ENCODE data around the gene DHX8.

The DHX8 gene

DNA sequence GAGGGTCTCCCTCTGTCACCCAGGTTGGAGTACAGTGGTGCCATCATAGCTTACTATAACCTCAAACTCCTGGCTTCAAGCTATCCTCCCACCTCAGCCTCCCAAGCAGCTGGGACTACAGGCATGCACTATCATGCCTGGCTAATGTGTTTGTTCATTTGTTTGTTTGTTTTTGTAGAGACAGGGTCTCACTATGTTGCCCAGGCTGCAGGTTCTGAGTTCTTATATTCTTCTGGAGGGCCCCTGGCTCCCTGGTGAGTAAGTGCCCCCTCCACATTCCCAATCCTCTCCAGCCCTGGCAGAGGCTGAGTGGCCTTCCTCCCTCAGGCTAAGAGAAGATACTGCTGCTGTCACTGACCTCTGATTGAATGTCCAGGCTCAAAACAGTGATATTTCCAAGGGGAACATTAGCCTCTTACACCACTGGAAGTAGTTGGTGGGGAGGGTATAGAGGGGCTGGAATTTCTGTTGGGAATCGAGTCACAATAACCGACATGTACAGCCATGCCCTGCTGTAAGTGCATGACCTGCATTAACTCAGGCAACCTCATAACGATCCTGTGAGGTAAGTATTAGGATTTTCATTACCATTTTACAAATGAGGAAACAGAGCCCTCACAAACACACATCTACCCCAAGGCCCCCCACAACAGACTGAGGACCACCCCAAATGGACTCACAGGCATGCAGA is 65.1 kb downstream of the DHX8 start:
- no peak for DNase-seq

DNA sequence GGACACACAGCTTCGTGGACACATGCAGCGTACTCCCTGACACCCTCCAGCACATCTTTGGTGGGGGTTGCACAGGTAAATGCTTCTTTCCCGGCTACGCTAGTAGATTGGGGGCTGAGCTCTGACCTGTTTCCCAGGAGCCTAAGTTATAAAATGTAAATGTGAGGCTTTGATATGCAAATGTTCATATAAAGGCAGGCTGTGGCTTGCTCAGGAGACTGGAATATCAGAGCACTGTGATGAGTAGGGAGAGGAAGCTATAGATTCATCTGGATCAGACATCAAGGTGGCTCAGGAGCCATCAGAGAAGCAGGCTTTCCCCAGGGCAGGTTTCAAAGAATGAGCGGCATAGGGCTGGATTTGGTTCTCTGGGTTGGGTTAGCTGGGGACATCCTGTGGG is 65.7 kb downstream of the DHX8 start:
- DNase-seq: no peak

DNA sequence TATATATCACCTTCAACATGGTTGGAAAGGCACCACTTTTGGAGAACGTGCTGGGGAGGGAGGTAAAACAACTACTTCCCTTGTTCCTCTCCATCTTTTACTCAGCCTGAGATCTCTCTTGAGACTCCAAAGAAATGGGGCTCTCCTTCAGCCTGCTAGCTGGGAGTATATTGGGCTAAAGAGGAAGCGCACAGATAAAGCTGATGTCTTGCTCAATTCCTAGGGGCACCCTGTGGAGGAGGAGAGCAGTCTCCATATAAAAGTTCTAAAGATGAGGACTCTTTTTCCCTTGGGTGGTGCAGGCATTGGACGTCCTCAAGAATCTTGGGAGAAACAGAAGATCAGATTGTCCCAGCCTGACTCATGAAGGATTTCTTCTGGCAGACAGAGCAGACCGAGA is 67.0 kb downstream of the DHX8 start:
- no peak for DNase-seq

DNA sequence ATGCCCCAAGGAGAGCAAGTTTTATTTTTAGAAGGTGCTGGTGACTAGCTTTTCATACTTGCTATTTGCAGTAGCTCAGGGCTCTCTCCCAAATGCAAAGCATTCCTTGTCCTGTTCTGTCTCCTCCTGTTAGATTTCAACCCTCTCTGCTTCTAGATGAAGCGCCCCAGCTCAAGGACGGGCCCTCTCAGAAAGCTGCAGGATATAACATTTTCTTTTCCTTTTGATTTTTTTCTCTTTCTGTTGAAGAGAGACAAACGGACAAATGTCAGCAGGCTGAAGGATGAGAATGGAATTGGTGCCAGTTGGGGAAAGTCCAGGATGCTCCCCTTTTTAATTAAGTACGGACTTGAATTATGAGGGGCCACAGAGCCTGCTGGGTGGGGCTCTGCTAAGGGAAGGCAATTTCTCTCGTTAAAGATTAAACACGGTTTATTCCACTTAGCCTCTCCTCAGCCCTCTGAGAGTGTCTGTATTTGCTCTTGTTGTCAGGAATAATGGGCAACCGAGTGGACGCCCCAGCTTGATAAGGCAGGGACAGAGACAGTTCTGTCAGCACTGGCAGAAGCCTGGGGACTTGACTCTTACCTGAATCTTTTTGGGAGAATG is 68.6 kb downstream of the DHX8 start:
- DNase-seq: no peak

DNA sequence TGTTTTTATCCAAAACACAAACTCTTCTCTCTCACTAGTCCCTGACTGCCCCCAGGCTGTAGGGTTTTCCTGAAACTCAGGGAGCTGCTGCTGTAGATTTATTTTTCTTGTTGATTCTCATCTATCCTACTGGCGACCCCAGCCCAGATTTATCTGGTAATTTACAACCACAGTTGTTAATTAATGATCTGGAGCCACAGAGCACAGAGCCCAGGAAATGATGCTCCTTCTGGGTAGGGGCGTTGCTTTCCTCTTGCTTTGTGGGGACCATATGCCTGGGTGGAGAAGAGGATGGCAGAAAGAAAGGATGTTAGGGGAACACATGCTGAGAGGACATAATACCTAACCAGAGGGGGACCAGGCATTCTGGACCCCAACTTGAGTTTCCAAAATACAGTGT is 69.8 kb downstream of the DHX8 start:
- no peak for DNase-seq

DNA sequence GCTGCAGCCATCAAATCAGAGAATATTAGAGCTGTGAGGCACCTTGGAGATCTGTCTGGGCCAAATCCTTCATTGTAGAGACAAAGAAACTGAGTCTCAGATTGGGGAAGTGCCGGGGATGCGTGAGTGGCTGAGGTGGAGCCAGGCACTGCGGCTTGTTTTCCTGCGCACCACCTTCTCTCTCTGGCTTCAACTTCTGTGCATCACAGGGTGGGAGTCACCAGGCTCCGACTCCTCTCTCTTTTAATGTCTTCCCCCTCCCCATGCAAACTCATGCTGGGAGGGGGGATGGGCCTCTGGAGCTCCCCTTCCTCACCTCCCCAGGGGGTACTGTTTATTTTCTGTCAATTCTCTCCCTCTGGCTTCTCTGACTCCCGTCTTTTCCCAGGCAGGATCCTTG is 71.1 kb downstream of the DHX8 start:
- DNase-seq: no peak

DNA sequence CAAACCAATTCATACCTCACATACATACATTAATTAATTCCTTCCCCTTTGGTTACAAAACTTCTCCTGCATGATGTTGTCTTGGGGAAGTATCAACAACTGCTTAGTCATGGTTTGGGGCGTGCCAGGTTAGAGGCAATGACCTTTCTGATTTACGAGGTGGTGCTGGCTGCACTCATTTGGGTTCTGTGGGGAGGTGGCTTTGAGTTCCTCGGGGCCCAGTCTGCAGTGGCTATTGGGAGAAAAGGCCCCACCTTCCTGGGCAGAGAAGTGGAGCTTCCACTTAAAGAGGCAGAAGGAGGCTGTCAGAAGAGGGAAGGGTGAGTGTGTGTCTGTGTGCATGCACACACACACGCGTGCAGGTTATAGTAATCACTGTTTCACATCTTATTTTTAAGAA is 72.5 kb downstream of the DHX8 start:
- peak; percentile 77 for DNase-seq

DNA sequence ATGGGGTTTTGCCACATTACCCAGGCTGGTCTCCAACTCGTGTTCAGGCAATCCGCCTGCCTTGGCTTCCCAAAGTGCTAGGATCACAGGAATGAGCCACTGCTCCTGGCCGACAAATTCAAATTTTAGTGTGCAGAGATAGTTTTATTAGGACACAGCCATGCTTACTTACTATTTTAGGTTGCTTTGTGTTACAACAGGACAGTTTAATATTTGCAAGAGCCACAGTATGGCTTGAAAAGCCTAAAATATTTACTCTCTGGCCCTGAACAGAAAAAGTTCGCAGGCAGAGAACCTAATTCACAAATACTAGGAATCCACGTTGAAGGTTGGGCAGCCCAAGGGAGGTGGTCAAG is 75.0 kb downstream of the DHX8 start:
- no peak for DNase-seq

DNA sequence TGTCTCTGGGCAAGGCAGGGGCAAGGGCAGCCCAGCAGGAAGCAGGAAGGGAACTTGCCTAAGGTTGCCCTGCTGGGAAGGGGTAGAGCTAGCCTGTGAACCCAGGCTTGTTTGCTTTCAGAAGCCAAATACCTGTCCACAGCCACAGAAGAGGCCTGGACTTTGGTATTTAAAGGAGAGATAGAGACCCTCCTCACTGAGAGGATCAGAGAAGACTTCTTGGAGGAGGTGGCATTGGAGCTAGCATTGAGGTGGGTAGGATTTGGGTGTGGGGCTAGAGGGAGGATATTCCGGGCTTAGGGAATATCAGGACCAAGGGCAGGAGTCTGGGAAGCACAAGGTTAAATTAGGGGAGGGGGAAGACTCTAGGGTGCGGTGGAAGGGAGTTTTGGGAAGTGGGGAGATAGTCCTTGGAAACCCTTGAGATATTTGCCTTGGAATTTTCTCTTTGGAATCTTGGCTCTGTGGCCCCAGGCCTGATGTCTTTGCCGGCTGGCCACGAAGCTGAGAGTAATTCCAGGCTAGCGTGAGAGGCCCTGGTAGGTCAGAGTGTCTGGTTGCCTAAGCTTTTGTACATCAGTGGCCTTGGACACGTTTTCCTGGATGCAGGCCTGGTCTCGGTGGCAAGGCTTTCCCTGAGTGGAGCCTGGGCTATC is 75.5 kb downstream of the DHX8 start:
- no peak for DNase-seq

DNA sequence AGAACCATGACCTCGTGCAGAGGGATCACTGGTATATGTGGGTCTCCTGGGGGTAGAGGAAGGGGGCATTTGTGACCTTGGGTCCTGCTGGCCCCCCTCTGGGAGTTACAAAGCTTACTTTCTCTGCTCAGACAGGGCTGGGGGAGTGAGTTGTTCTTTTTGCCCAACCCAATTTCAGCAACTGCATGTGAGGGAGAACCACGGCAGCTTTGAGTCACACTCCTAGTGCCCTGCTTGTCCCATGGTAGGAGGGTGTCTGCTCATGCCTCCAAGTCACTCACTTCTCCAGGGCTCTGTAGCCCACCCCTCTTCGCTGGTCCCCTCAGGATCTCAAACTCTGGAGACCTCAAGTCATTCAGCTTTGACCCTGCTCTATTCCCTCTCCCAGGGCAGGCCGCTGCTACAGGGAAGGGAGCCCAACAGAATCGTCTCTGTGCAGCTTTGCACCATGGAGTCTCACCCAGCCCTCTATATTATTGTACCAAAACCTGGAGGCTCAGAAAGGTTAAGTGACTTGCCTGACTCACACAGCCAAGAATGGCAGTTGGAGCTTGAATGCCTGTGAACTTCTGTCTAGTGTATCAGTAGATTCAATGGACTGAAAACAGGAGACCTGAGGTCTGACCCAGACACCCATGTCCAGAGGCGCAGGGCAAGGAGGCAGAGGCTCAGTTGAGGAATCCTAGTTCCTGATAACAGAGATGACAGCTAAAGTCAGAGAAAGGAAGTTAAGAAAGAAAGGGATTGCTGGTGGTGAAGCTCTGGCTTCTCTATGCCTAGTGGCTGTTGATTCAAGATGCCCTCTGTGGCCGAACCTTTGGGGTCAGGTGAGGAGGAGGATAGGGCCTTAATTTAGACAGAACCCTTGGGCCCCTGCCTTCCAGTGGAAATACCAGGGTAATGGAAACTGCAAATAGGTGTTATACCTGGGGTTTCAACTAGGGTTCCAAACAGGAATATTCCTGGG is 77.0 kb downstream of the DHX8 start:
- no peak for DNase-seq

DNA sequence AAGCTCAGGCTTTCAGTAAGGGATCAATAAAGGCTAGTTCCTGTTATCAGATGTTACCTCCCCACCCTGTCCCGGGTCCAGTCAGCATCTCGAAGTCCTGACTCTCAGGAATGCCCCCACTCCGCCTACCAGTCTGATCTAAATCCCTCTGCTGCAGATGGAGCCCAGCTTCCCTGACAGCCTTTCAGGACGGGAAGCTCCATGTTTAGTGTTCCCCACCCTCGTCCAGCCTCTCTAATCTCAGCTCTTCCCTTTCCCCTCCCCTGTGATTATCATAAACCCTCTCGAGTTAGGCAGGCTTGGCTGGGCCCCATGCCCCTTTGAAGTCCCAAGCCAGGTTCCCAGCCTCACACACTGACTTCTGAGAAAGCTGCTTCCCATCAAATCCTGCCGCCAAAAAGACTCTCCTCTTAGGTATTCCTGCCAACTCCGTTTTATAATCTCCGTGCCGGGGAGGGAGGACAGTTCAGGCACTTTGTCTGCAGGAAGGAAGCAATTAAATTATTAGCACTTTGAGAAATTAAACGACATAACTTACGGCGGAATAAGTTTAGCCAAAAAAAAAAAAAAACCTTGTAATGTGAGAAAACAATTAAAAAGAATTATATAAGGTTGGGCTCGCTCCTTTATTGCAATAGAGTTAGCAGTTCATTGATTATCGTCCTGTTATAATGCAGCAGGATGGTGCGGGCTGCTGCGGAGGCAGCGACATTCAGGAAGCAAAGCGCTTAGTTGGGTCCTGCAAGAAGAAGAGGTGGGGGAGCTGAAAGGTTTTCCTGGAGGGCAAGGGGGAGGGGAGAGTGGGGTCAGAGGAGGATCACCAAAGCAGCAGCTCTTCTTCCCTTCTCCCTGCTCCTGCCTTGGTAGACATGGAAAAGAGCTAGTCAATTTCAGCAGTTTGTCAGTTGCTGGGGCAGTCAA is 79.2 kb downstream of the DHX8 start:
- DNase-seq: no peak

DNA sequence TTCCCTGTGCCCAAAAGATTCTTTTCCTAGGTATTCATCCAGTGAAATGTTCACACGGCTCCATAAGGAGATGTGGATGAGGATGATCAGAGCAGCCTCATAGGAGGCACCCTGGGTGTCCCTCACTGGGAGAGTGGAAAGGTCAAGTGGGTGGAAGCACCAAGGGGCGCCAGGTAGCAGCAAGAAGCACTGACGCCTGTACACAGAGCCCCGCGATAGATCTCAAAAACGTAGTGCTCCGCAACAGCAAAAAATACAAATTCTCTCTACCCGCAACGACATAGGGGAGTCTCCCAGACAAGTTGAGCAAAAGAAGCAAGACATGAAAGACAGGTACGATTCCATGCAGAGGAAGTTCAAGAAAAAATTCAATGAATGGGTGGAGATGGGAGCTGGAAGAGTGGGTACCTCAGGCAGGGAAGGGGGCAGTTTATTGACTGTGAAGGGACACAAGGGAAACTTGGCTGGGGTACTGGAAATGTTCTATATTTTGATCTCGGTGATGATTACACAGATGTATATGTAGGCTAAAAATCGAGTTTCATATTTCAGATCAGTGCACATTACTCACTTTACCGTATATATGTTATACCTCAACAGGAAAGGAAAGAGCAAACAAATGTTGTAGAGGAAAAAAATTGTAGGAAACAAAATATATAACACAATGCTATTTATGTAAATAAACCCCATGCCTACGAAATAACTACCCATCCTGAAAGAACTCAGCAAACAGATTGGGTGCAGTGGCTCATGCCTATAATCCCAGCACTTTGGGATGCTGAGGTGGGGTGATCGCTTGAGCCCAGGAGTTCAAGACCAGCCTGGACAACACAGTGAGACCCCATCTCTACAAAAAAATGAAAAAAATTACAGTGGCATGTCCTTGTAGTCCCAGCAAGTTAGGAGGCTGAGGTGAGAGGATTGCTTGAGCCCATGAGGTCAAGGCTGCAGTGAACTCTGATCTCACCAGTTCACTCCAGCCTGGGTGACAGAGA is 80.1 kb downstream of the DHX8 start:
- DNase-seq: no peak

DNA sequence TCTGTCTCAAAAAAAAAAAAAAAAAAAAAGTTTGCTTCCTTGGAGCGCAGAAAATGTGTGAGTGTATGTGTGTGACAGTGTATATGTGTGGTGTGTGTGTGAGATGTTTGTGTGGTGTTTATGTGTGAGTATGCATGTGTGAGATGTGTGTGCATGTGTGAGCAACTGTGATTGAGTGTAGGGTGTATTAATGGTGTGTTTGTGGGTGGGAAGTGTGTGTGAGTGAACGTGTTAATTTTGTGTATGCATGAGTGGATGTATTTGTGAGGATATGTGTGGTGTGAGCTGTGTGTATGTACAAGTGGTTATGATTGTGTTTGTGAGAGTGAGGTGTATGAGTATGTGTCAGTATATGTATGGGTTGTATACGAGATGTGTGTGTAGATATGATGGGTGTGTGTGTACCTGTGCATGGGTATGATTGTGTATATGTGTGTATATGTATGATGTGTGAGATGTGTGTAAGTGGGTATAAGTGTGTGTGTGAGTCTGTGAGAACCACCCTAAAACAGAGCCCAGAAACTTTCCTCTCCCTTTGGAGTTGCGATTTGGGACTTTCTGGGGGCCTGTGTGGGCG is 84.8 kb downstream of the DHX8 start:
- no peak for DNase-seq

DNA sequence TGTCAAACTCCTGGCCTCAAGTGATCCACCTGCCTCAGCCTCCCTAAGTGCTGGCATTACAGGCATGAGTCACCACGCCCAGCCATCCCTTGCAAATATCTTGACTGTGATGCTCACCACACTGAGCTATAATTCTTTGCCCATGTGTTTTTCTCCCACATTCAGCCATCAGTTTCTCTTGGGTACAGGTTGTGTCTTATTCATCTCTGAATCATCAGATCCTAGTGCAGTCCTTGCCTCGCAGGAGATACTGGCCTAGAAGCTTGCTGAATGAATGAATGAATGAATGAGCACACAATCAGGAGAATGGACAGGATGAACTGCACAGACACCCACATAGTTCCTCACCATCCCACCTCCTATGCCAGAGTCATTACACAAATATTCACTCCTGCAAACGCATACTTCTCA is 86.7 kb downstream of the DHX8 start:
- no peak for DNase-seq

DNA sequence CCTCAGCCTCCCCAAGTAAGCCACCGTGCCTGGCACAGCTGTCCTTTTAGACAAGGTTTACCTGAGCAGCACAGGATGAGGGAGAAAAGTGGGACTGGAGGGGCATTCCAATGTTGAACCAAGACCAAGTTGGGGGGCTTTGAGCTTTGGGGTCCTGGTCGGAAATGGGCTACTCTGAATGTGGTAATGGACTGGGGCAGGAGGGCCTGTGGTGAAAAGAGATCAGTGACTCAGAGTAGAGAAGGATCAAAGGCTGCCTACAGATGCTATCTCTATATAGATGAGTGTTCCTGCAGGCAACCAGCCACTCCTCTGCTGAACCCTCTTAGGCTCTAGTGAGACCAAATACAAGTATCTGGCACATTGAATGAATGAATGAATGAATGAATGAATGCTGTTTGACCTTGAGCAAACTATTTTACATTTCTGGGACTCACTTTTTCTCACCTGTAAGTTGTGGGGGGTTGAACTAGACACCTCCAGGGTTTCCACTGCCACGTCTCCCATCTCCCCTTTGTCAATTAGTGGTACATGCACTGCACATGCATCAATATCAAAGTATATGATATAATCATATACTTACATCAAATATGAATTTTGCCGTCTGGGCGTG is 88.7 kb downstream of the DHX8 start:
- no peak for DNase-seq

DNA sequence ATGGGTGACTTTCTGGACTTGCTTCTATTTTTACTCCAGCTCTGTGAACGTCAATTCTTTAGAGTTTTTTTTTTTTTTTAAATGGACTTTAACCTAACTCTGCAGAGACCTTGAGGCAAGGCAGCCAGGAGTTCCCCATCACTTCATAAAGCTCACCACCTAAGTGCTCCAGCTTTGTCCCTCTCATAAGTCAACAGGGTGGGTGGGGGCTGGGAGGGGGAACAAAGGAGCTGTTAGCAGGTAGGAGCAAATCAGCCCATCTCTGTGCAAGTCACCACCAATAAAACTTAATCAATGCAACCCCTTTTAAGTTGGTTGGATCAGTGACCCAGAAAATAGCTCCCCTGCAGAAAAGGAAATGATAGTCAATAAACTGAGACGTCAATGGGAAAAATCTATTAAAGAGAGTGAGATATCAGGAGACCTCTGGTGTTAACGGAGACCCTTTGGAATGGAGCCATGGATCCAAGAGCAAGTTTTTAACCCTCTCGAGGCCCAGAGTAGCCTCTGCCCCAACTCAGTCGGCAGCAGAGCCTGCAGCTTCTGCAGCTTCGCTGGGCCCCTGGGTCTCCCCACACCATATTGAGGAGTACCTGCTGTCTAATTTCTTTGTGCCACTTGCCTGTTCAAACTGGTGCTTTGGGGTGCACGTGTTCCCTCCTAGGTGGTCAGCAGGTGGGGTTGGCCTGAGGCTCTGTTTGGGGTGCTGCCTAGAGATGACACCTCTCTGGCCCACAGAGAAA is 90.0 kb downstream of the DHX8 start:
- DNase-seq: no peak

DNA sequence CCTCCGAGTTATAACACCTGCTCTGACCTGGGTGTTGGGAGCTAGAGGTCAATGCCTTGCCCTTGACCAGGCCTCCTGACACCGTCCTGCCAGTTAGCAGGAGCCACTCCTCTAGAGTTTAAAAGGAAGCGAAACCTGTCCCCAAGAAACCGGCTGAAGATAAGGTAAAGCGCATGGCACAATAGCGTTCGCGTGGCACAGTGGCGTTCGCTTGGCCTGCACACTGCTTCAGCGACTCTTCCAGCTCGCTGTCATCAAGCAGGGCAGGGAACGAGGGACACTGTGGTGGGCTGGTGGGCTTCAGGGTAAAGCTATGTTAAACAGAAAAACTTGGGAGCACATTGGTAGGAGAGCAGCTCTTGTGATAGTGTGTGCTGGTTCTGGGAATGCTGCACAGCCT is 90.6 kb downstream of the DHX8 start:
- DNase-seq: no peak

DNA sequence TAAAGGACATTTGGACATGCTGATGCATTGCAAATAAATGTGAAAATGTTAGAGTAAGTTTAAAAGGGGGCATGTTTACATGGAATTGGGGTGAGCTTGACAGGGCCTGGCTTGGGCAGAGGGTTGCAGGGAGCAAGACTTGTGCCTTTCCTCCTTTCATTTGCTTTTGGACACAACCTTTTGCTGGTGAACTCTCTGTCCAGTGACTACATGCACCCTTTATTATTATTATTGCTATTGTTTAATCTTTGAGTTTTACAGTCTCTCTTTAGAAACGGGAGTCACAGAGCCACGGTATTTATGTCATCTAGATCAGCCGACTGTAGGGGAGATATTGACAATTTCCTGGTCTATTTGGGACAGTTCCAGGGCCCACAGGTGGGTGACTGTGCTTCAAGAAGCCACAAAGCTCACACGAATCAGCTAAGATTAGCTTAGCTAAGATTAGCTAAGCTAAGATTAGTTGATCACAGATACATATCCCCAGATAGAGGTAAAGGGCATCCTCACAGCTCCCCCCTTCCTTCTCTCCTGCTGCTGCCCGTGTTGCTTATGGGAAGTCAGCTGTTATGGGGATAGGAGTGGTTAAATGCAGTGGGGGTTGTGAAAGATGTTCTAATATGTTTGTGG is 91.2 kb downstream of the DHX8 start:
- no peak for DNase-seq
